Stimulated activated CD4-positive, alpha-beta T cell treated with anti-CD3 and anti-CD28 coated beads, TNF-alpha, amount 100 ng/mL, for 4 hours (primary cell): Measurements from ENCODE around the gene MGP.
A peak's percentile ranks its signal among the peaks of the same experiment; 100 is the strongest.

ENCODE experiments used
- DNase-seq, 3 experiments: peaks; one replicate each; pipeline ENCODE4 v3.0.0-alpha.2; 2020; ENCODE audit warnings: low read depth in 3 of 3

Gene MGP

GRCh38 chr12:14860490-14860889 is 25.2 kb downstream of the MGP start:
- no peak for DNase-seq

- no peak for DNase-seq
Observed at GRCh38 chr12:14858513-14858912, 27.1 kb downstream of the MGP start.

GRCh38 chr12:14854586-14855183 is 31.0 kb downstream of the MGP start:
- DNase-seq, result no peak

GRCh38 chr12:14853961-14854360 is 31.7 kb downstream of the MGP start:
- DNase-seq, result no peak

GRCh38 chr12:14852880-14853279 is 32.8 kb downstream of the MGP start:
- DNase-seq, result no peak

GRCh38 chr12:14850929-14851663 is 34.6 kb downstream of the MGP start:
- no peak for DNase-seq

GRCh38 chr12:14849661-14850060 is 36.0 kb downstream of the MGP start:
- DNase-seq, result no peak

GRCh38 chr12:14846876-14847580 is 38.6 kb downstream of the MGP start:
- no peak for DNase-seq

GRCh38 chr12:14846042-14846587 is 39.5 kb downstream of the MGP start:
- DNase-seq, result no peak

- DNase-seq, result peak in 1 of 3 experiments; percentile 5
Observed at GRCh38 chr12:14845350-14845750, 40.3 kb downstream of the MGP start.

GRCh38 chr12:14844401-14844800 is 41.3 kb downstream of the MGP start:
- no peak for DNase-seq

- no peak for DNase-seq
Observed at GRCh38 chr12:14843425-14843887, 42.2 kb downstream of the MGP start, which contains the start of gene ART4. Gene ART4 (minus strand): TSS chr12:14843526. CDS start chr12:14843113, 413 bp downstream.

- DNase-seq, result no peak
Observed at GRCh38 chr12:14842315-14842714, 43.3 kb downstream of the MGP start.

GRCh38 chr12:14841761-14842160 is 43.9 kb downstream of the MGP start:
- DNase-seq, result no peak

- no peak for DNase-seq
Observed at GRCh38 chr12:14840616-14841015, 45.0 kb downstream of the MGP start.

- no peak for DNase-seq
Observed at GRCh38 chr12:14839262-14839661, 46.4 kb downstream of the MGP start.

GRCh38 chr12:14836336-14837210 is 49.1 kb downstream of the MGP start:
- no peak for DNase-seq

GRCh38 chr12:14834509-14834908 is 51.1 kb downstream of the MGP start:
- no peak for DNase-seq

- DNase-seq, result no peak
Observed at GRCh38 chr12:14833952-14834351, 51.7 kb downstream of the MGP start.

GRCh38 chr12:14833336-14833735 is 52.3 kb downstream of the MGP start:
- no peak for DNase-seq
